GM21526 (cell line): ENCODE data around the gene C5orf15.
"Not testable (repeated sequence)": the region's sequence is repeated elsewhere in the genome, so short reads cannot be mapped to it uniquely, and the experiment has no call there.

Experiments
- ATAC-seq: cut with Tn5 transposase; IDR thresholded peaks from one replicate; pipeline ENCODE4 v1.9.1; 2021; ENCODE audit warnings: moderate library complexity; ENCODE audit not compliant: unreplicated experiment, low FRiP score

The C5orf15 gene

GRCh38 chr5:133994297-133994989 lies 26.0 kb upstream of the C5orf15 start:
- ATAC-seq = no peak

DNA sequence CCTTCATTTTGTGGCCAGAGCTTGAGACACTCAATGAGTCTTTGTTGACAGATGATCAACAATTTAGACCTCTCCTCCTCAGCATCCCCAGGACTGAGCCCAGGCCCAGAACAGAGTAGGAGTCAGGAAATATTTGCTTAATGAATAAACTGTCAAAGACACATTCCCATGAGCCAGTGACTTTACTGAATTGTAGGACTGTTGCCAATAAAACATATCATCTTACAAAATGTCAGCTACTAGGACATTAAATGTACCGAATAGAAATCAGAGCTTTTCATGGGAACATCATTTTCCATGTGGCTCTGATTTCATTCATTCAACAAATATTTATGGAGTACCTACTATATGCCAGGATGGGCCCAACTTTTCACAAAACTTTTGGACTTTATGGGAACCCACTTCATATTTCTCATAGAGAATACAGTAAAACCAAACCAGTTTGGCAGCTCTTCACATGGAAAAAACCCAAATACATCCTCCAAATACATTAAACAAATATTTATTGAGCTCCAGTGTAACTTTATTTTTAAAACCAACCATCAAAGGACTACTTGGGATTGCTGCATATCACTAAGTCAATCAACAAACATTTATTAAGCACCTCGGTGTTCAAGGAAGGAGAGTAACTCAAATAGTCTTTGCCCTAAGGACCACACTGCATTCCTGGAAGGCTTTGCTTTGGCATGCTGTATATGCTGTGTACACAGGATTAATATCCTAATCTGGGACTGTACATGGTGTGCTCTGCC lies 24.9 kb upstream of the C5orf15 start:
- no peak for ATAC-seq

DNA sequence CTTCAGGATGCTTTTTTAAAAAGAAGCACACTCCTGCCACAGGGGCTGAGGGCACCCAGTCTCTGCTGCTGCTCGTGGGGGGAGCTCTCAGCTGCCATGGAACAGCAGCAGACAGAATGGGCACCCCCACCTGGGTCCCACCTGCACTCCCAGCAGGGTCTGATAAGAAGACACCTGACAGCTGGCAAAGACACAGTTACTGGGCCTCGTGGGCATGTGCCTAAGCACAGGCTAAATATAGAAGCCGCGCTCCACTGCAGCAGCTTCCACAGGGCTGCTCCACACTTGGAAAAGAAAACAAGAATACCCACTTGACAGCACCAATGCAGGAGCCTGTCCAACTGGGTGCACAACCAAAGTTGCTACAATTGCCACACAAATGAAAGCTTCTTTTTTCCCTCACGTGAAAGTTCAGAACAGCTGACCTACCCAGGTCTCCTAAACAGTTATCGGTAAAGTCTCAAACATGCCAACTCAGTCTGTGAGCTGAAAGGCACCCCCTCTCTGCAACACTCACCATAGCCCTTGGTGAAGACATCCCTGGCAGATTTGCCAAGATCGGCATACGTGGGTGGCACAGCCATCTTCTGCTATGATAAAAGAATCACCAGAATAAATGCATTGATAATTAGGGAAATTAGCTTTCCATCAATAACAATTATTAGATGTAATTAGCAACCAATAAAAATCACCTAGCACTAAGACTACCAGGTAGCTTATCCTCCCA lies 24.2 kb upstream of the C5orf15 start:
- no peak for ATAC-seq

GRCh38 chr5:133991171-133991910 lies 22.9 kb upstream of the C5orf15 start:
- no peak for ATAC-seq

- no peak for ATAC-seq
Measured at GRCh38 chr5:133990396-133990795, 22.0 kb upstream of the C5orf15 start.

DNA sequence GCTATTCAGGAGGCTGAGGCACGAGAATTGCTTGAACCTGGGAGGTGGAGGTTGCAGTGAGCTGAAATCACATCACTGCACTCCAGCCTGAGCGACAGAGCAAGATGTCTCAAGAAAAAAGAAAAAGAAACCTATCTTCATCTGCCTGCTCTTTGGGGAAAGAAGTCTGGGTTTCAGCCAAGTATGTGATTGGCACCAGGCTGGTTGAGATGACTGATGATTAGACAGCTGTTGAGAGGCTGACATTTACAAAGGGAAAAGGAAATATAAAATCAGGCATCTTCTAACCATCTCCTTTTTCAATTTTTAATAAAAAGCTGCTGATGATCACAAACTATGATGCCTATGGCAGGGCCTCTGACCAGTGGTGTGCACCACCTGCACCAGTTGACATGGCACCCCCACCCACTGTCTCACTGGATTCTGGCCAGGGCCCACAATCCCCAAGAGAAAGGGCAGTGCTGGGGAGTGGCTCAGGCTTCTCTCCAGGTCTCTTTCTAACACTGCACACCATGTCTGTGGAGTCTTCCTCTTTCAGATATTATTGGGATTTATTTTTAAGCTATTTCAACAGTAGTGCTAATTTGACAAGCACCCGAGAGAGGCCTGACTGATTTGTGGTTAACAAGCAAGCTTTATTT lies 17.2 kb upstream of the C5orf15 start:
- no peak for ATAC-seq

- no peak for ATAC-seq
Measured at GRCh38 chr5:133983674-133984073, 15.2 kb upstream of the C5orf15 start.

GRCh38 chr5:133981714-133982113 lies 13.3 kb upstream of the C5orf15 start:
- no peak for ATAC-seq

DNA sequence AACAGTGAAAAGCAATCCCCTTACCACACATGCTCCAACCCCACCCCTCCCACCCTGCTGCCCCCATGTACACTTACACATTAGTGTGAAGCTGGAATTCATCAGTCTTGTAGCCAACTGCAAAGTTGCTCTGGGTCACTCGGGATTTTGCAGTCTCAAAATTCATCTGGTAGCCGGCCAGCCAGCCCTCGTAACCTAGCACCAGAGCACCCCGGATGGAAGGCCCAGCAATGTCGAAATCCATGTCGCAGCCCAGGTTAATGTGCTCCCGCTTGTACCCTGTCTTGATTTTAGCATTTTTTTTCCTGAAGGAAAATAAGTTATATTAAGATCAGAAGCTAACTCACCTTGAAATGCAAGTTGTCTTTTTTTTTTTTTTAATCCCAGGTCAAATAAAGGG lies 12.2 kb upstream of the C5orf15 start:
- no peak for ATAC-seq

DNA sequence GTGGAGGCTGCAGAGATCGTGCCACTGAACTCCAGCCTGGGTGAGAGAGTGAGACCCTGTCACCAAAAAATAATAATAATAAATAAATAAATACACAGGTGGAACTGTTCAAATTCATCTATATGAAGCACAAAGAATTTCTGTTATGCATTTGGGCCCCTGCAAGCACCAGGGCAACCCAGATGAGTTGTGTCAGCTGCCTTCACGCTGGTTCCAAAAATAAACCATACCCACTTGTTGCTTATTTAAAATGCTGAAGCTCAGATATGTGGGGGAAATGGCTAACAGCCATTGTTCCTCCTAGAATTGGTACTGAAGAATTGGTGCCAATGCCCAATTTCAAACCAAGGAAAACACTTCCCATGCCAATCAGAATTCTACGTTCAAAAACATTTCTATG lies 10.5 kb upstream of the C5orf15 start:
- no peak for ATAC-seq

DNA sequence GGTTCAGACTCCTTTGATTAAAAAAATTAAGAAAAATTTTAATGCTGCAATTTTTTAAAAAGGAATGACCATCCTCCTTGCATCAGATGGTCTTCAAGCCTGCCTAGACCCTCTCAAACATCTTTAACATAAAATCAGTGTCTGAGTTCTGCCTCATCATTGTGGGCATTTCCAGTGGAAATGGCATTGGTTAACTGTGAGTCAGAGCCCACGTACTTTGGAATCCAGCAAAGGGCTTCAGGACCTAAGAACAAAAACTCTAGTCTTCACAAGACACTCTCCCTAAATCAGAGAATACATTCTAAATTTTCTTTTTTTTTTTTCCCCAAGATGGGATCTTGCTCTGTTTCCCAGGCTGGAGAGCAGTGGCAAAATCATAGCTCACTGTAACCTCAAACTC lies 9.4 kb upstream of the C5orf15 start:
- no peak for ATAC-seq

DNA sequence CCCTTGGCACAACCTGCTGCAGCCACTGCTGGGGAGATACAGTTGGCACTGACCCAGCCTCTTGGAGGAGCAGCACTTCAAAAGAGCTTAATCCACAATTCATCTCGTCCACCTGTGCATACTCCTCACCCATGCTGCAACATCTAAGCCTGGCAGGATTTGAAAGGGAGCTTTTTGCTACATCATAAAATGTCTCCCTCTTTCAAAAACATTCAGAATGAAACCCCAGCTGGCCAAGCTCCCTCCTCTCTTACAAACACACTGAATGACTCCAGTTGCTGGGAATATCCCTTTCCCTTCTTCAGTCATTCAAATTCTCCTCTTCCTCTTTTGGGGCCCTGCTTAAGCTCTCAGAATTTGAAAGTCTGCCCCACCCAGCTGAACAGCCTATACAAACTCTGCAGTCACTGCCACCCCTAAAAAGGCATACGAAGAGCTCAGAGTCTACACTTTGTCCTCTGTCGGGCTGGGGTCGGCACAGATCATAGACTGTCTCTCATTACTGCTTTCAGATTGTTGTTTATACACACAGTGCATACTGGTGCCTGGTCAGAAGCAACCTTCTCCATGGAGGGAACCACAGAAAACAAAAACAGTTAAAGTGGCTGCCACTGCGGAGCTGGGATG lies 8.8 kb upstream of the C5orf15 start:
- no peak for ATAC-seq

DNA sequence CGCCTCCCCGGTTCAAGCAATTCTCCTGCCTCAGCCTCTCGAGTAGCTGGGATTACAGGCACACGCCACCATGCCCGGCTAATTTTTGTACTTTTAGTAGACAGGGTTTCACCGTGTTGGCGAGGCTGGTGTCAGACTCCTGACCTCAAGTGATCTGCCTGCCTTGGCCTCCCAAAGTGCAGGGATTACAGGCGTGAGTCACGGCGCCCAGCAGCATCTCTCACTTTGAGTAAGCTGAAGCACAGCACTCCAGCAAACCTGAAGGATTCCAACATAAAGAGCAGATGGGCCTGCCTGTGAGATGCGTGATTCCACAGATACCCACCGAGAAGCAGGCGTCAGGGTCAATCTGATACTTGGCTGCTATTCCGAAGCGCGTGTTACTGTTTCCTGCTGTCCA lies 7.1 kb upstream of the C5orf15 start:
- not testable (repeated sequence) for ATAC-seq

DNA sequence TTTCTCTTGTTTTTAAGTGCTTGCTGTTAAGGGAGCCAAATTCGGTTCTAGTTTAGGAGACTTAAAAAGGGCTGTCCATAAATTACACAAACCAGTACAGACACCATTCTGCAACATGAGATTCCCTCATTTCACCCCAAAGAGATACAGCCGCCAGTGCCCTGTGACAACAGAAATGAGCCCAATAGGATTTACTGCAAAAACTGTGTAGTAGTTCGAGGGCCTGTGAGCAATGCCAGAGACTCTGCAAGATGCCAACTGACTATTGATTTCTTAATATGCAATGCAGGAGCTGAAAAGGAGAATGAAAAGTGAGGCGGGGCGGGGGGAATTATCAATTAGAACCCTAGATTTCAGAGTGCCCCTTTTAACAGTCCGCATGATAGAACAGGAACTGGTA lies 5.7 kb upstream of the C5orf15 start:
- no peak for ATAC-seq

- no peak for ATAC-seq
Measured at GRCh38 chr5:133970325-133970909, 2.0 kb upstream of the C5orf15 start.

- no peak for ATAC-seq
Measured at GRCh38 chr5:133969654-133970324, 1.4 kb upstream of the C5orf15 start.

- ATAC-seq = peak; percentile 10
Measured at GRCh38 chr5:133967698-133968203, 674 bp downstream of the C5orf15 start.

DNA sequence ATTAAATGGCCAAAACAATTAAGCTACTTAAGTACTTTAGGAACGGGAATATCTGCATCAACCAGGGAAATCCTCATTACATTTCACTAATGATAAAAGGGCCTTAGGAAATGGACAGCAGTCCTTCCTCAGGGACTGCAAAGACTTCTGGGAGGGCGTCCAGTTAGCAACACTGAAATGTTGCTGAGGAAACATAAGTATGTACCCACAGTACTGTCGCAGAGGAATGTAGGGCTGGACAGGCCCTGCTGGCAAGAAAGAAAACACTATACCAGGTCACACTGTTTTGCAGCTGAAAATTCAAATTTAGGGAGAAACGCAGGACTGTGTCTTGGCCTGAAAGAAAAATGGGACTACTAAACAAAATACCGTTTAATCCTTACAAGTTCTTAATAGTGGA lies 1.3 kb downstream of the C5orf15 start:
- no peak for ATAC-seq

DNA sequence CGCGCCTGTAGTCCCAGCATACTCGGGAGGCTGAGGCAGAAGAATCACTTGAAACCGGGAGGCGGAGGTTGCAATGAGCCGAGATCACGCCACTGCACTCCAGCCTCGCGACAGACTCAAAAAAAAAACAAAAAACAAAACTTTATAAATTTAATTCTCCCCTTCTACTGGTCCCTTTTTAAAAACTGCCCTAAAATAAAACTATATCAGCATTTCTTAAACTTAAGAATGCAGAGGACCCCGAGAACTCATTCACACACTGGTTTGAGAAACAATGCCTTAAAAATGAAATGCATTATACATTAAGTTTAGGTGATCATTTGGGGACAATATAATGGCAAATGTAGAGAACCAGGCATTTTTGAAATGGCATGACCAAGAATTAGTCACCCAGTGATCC lies 2.3 kb downstream of the C5orf15 start:
- ATAC-seq = no peak
